HepG2 (cell line): ENCODE data around the gene C5orf52.

Experiments used
- CEBPB ChIP-seq: IDR thresholded peaks from 2 replicates; pipeline ENCODE4 v1.6.1; 2011; ENCODE audit warnings: low read depth, low read length, improper control_type of control experiment, borderline replicate concordance
- PCBP1 ChIP-seq: fragments of 200-400 bp; formaldehyde crosslinking; IDR thresholded peaks from 2 replicates; pipeline ENCODE4 v1.6.1; 2017; ENCODE audit warnings: mild to moderate bottlenecking, low read depth, low read length, borderline replicate concordance
- POLR2AphosphoS5 ChIP-seq: IDR thresholded peaks from 2 replicates; pipeline ENCODE4 v1.6.1; 2012; ENCODE audit warnings: low read depth, low read length
- ZNF841 ChIP-seq: sonication (generic); formaldehyde crosslinking; IDR thresholded peaks from 2 replicates; pipeline ENCODE4 v1.8.1; 2023; ENCODE audit warnings: missing genetic modification reagents, borderline replicate concordance

DNA sequence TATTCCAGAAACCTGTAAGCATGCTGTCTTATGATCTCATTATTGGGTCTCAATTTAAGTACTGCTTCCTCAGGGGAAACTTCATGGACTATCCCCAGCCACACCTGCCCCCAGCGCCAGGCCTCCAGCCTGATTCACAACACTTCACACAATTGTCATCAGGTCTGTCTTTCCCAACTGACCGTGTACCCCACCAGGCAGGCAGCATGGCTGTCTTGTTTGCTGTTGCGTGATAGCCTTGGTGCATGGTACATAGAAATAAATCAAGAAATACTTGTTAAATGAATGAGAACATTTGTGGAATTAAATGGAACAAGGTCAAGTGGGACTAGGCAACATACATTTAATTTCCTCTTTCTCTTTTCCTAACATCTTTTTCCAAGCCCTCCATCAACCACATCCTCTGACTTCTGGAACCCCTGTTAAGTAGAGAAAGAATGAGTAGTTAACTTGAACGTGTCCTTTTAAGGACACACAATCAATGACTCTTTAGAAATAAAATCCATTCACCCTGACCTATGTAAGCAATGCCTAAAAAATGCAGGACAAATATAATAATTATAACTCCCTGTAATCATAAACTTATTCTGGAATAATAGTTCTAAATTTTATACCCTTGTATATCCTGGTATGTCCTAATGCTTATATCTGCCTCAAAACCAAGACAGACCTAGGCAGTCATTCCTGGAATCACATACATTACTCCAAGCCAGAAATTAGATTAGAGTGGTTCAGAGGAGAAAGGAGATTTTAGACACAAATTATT, 42.7 kb downstream of the C5orf52 start:
- TF ChIP-seq PCBP1 (no peak), CEBPB (no peak), POLR2AphosphoS5 (no peak), ZNF841 (no peak)
